Activated T-cell treated with anti-CD3 and anti-CD28 coated beads for 4 hours (primary cell): ENCODE data around the gene GAS7.
"Not testable (repeated sequence)": the region's sequence is repeated elsewhere in the genome, so short reads cannot be mapped to it uniquely, and the experiment has no call there.

Experiments
- DNase-seq: peaks from one replicate; pipeline ENCODE4 v3.0.0-alpha.2; 2020

Gene GAS7

DNA sequence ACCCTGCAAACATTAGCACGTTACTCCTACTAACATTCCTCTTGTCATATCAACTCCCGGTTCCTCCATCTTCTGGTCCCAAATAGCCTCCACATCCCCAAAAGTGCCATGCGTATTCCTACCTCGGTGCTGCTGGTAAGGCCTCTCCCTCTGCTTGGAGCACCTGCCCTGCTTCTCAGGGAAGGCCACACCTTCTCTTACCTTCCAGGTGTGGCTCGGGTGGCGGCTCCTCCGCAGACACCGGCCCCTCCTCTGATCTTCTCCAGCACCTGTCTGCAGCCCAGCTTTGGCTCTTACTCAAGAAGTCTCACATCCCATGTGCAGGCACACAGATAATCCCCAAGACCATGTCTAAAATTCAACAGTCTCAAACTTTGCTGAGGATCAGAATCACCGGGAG, 92.3 kb downstream of the GAS7 start:
- no peak for DNase-seq

DNA sequence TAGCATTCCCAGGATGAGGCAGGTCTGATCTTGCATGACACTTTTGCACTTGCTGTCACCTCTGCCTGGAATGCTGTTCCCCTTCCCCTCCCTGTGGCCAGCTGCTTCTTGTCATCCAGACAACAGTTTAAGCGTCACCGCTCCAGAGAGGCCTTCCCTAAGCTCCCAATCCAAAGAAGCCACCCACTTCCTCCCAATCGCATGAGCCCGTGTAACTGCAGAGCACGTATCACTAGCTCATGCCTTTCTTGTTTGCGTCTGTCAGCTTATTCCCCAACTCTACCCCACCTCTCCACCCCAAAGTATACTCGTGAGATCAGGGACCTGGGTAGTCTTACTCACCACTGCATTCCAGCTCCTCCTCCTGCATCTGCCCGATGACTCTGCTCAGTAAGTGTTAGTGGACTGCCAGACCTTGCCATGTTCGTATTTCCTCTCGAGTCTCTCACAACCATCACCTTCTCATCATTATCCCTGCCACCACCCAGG, 92.8 kb downstream of the GAS7 start:
- DNase-seq: no peak

DNA sequence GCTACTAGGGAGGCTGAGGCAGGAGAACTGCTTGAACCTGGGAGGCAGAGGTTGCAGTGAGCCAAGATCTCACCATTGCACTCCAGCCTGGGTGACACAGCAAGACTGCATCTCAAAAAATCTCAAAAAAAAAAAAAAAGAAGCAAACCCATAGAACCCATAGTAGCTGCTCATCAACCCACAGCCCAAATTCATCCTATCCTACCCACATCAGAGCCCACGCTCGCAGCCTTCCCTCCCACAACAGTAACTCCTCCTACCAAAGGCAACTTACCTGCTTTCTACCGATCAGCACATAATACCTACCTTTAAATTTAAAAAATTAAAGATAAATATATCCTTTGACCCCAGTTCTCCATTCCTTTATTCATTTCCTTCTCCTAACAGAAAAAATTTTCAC, 94.7 kb downstream of the GAS7 start:
- no peak for DNase-seq

DNA sequence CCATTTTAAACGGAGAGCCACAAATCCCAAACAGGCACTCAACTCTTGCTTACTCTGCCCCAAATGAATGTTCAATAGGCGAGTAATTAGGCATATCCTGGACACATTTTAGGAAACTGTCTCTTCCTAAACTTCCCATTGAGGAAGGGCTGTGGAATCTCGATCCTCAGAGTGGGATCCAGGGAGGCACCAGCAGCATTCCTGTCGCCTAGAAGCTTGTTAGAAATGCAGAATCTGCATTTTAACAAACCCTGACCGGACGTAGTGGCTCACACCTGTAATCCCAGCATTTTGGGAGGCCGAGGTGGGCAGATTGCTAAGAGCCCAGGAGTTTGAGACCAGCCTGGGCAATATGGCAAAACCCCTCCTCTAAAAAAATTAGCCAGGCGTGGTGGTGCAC, 95.6 kb downstream of the GAS7 start:
- no peak for DNase-seq

DNA sequence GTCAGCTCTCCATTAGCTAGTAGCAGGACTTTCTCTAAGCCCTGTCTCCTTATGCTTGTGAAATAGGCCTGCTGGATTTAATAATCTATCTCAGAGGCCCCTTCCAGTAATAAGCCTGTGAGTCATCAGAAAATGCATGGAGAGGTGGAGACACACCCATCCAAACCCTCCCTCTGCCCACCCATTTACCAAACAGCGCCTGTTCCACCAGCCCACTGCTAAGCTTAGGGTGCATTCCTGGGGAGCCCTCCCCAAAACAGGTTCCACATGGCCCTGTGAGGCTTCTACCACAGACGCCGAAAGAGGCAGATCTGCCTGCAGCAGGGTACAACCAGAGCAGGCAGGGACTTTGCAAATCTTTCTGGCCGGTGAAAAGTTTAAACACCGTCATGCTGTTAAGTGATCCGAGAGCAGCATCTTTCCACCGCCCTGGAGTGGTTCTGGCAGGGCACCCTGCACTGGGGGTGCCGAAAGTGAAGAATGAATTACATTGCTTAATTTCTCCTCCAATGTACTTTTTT, 99.3 kb downstream of the GAS7 start:
- no peak for DNase-seq

DNA sequence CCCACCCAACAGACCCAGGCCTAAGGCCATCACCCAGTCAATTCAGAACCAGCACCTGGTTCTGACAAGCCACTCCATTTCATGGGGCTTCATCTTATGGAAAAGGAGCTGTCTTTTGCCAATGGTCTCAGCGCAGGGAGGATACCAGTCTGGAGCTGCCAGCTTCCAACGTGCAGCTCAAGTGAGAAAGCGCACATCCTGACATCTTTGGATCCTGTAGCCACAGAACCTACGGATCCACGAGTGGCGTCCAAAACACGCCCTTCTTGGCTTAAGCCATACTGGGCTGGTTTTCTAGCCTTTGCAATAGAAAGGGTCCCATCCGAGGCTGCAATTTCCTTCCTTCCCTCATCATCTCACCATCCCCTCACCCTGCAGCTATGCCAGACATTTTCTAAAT, 101.8 kb downstream of the GAS7 start:
- no peak for DNase-seq

DNA sequence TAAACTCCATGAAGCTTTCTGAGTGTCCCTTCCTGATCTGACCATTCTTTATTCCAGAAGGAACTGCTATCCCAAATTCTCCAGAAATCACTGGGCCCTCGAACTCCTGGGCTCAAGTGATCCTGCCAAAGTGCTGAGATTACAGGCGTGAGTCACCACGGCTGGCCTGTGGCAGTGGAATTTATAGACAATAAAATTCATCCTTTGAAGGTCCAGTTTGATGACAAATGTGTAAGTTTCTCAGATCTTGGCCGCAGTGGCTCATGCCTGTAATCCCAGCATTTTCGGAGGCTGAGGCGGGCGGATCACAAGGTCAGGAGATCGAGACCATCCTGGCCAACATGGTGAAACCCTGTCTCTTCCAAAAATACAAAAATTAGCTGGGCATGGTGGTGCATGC, 103.1 kb downstream of the GAS7 start:
- not testable (repeated sequence) for DNase-seq

DNA sequence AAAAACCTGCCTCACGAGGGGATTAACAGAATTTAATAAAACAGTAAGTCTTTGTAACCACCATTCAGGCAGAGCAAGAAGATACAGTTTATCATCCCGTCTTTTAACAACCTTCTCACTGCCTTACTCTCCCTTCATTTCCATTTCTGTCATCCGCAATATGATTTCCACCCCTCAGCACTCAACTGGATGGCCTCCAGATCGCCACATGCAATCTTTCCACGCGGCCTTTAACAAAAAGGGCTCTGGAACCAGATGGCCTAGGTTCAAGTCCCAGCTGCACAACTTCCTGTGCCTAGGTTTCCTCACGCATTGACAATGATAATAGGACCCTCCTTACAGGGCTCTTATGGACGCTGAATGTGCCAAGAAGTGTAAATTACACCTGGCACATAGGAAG, 103.6 kb downstream of the GAS7 start:
- DNase-seq: no peak

DNA sequence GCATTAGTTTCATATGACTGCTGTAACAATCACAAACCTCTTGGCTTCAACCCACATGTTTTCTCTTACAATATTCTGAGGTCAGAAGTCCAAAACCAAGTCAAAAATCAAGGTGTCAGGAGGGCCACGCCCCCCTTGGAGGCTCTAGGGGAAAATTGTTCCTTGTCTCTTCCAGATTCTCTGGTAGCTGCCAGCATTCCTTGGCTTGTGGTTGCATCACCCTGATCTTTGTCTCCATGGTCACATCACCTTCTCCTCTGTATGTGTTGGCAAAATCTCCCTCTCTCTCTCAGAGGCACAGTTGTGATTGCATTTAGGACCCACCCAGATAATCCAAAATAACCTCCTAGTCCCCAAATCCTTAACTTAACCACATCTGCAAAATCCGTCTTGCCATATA, 105.8 kb downstream of the GAS7 start:
- DNase-seq: no peak

DNA sequence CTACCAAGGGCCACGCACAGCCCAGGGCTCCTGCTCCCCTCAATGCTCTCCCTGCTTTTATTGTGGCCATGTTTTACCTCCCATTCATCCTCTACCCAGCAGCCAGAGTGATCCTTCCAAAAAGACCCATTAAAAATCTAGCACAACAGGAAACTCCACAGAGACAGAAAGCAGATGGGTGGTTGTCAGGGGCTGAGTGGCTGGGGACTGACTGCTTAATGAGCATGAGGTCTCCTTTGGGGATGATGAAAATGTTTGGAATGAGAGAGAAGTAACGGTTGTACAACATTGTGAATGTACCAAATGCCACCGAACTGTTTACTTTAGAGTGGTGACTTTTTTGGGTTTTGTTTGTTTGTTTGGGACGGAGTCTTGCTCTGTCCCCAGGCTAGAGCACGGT, 107.4 kb downstream of the GAS7 start:
- no peak for DNase-seq

DNA sequence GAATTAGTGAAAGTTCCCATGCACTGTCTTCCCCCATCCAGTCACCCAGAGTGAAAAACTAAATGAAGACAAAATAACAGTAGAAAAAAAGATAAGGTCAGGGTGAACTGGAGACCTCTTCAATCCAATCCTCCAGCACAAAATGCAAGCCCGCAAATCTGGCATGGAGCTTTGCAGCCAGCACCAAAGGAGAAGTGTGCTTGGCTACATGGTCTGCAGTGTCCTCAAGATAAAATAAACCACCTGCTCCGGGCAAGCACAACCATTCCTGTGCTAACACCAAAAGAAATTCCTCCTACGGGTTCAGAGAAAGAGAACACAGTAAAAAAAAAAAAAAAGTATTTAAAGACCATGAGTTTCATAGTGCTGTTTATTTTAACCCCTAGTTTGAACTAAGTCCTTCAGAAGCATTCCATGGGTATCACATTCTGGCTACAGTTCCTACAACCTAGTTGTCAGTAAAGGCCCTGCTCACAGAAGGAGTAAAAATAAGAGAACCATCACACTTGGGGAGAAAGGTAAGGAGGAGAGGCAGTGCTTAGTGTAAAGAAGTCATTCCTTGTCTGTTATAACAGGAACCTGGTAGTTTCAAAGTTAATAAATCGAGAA, 109.1 kb downstream of the GAS7 start:
- no peak for DNase-seq

DNA sequence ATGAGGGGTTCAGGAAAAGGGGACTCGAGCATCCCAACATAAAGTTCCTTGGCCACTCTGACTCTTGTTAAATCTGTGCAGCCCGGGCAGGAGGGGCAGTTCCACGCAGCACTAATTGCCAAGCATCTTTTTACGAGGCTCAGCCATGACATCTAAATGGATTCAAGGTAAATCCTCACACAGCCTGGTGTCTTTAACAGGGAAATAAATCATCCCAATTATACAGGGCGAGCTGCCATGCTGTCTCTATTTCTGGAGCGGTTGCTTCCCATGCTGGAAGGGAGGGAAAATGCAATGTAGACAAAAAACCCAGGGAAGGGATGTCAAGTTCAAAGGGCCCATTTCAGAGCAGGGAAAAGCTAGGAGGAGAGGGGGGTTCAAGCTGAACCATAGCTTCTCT, 110.0 kb downstream of the GAS7 start:
- DNase-seq: no peak

DNA sequence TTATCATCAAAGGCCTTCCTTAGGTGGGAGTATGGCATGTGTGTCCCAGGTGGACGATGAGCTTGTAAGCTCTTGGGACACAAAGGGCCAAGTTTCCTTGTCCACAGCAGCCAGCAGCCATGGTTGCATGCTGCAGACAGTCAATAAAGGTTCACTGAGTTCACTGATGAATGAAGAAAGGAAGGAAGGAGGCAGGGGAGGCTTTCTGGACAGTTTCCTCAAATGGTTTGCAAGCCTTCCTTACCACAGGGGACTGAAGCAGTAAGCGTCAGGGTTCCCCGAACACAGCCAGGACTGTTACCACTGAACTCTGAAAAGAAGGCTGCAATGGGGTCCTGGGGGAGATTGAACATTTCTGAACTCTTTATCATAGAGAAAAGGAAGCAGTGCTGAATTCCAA, 111.1 kb downstream of the GAS7 start:
- DNase-seq: no peak

DNA sequence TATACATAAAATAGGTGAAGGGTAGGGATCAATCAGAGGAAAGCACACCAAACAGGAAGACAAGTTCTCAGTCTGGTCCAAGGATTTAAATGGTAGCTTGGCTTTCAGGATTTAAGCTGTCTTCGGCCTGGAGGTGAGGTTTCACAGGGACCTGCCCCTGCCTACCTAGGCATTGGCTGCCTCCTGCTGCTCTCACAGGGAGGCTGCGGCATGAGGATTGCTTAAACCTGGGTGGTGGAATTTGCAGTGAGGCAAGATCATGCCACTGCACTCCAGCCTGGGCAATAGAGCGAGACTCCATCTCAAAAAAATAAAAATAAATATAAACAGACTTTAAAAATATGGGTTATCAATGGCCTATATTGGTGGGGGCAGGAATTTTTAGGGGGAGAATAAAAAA, 114.5 kb downstream of the GAS7 start:
- DNase-seq: no peak

DNA sequence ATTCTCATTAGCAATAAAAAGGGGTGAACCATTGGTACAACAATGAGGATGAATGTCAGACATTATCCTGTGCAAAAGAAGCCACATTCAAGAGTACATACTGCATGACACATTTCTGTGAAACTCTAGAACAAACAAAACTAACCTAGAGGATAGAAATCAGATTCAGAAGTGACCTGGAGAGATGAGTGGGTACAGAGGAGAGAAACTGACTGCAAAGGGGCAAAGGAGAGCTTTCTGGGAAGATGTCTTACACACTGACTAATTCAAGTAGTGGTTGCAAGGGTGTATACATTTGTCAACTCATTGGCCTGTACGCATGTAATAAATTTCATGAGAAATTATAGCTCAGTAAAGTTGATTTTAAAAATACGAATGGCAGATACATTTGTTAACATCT, 115.6 kb downstream of the GAS7 start:
- no peak for DNase-seq

DNA sequence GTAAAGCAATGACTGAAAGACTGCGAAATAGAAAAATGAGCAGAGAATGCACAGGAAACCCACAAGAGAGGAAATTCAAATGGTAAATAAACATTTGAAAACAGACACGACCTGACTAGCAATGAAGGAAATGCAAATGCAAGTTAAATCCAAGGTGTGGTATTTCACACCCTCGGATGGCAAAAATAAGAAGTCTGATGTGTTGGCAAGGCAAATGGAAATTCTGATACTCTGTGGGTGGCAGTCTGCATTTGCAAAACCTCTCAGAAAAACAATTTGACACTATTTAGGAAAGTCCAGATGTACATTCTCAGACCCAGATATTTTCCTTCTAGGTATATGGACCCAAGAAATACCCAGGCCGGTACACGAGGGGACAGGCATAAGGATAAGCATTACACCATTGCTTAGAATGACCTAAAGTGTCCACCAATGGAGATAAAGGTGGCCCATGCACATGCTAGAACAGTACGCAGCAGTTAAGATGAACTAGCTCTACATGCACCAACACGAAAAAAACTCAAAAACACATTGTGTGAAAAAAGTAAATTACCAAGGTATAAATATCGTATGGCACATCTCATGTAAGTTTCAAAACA, 116.7 kb downstream of the GAS7 start:
- no peak for DNase-seq

DNA sequence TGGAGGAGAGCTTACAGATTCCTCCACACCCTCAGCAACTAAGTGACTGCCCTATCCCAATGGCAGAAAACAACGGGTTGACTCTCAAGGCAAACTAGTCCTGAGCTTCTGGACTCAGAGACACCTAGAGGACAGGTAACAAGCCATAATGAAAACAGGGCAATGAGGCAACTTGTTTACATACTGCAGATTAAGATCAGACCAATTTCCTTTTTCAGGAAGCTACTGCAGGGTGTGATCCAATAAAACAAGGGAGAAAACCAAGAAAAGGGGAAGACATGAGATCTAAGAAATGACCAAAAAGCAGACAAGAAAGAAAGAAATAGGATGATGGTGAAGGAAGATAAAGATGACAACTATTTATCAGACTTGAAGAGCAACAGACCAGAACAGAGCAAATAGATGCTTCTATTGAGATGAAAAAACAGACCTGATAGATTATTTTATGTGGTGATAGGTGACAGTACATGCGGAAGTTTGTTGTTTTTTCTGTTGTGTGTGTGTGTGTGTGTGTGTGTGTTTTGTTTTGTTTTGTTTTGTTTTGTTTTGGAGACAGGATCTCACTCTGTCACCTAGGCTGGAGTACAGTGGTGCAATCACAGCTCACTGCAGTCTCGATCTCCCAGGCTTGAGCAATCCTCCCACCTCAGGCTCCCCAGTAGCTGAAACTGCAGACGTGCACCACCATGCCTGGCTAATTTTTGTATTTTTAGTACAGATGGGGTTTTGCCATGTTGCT, 120.7 kb downstream of the GAS7 start:
- no peak for DNase-seq

DNA sequence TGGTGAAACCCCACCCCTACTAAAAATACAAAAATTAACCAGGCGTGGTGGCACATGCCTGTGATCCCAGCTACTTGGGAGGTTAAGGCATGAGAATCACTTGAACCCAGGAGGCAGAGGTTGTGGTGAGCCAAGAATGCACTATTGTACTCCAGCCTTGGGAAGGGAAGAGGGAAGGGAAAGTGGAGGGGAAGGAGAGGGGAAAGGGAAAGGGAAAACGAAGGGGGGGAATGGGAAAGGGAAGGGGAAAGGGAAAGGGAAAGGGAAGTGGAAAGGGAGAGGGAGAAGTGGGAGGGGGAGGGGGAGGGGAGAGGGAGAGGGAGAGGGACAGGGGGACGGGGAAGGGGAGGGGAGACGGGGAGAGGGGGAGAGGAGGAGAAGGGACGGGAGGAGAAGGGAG, 122.5 kb downstream of the GAS7 start:
- no peak for DNase-seq

DNA sequence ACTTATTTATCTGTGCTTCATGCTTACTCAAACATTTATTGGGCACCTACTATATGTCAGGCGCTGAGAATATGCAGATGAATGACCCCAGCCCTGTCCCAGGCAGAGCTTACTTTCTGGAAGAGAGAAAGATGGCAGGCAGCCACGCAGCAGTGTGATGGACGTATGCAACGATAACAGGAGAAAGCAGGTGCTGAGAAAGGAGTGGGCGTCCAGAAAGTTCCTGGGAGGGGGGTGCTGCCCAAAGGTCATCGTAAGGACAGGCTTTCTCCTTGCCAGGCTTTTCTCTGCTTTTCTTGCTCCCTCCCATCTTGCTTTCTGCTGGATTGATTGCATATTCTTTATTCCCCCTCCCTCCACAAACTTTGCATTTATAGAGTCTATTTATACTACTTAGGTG, 124.5 kb downstream of the GAS7 start:
- no peak for DNase-seq

DNA sequence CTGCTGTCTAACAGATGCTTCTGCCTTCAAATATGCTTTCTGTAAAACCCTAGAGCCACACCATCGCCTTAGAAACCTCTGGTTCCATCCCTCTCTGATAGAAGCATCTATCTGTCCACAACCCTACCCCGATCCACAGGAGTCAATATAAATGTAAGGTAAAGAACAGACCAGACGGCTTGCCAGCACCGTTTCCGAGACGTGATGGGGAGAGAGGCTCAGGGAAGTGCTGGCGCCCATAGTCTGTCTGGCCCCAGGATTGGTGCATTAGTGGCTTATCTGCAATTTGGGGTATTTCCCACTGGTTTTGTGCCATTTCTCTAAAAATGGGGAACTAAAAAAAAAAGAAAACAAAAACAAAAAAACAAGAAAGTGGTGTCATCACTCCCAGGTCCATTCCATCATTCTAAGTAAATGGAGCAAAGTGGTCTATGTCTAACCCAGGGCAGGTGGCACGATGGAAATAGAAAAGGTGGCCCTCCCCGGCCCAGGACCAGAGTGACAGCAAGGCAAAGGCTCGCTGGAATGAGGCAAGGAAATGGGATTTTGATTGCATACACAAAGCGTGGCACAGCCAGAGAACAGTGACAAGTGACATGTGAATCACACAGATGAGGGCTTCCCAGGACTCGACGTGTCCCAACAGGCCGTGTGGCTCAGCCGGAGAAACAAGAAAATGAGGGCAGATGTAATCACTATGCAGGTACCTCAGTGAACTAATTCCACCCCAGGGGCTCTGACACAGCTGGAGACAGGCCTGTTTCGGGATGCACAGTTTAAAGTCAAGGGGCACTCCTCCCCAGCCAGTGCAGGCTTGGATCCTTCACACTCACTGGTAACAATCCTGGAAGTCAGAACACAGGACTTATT, 125.6 kb downstream of the GAS7 start:
- no peak for DNase-seq

DNA sequence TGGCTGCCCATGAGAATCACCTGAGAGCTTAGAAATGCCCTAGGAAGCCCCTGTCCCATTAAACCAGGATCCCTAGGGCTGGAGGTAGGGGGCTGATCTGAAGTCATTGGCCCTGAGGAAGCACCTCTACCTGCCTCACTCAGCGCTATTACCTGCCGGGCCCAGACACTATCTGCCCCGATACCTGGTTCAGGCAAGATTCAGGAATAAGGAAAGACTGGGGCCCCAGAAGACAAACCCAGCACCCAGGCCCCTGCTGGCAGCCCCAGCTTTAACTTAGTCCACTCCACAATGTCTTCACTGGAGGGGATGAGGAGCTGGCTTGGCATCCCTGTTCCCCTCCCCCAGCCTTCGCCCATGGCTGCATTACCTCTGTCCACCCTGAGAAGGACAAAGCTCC, 126.3 kb downstream of the GAS7 start:
- DNase-seq: no peak

DNA sequence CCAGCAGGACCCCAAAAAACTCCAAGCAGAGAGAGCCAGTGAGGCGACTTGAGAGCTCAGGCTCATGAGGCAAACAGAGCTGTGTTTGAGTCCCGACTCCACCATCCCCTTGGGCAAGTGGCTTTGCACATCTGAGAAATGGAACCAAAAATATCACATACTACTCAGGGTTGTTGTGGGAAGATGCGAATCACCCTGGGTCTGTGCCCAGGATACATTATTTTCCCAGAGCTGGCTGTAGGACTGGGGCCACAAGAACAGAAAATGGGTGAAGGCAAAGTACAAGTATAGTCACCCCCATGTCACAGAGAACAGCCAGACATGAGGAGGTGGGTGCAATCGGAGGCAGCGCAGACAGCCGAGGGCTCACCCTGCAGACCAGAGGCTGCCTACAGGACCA, 127.3 kb downstream of the GAS7 start:
- DNase-seq: no peak

DNA sequence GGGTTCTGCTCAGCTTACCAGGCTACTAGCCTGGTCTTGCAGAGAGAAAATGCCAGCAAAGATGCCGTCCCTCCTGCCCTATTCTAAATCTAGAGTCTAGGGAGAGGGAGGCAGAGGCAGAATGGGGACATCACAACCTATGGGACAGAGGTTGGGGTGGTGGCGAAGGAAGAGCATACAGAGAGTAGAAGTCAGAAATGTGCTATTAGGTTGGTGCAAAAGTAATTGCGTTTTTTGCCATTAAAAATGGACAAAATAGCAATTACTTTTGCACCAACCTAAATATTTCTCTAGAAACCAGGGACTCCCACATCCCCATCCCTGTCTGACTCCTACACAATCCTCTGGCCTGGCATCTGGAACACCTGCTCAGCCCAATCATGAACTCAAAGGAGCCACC, 127.7 kb downstream of the GAS7 start:
- no peak for DNase-seq
